Loucy (cell line): ENCODE results near the gene FKBP7.

Source experiments
- H2AFZ ChIP-seq: fragments of 200-600 bp; sonication (generic); 2 replicates; pipeline ENCODE4 v1.6.0; 2016; ENCODE audit warnings: antibody characterized with exemption, mild to moderate bottlenecking, low read length, moderate library complexity
- H3F3A ChIP-seq: fragments of 200-600 bp; 2 replicates; pipeline ENCODE4 v1.6.0; 2016; ENCODE audit warnings: antibody characterized with exemption, low read depth, mild to moderate bottlenecking
- H3K27me3 ChIP-seq: fragments of 200-600 bp; sonication (generic); 2 replicates; pipeline ENCODE4 v1.6.1; 2014; ENCODE audit warnings: low read length, mild to moderate bottlenecking; ENCODE audit not compliant: insufficient read depth, poor library complexity, severe bottlenecking
- H3K36me3 ChIP-seq: fragments of 200-600 bp; sonication (generic); 2 replicates; pipeline ENCODE4 v1.6.1; 2016; ENCODE audit warnings: low read length; ENCODE audit not compliant: insufficient read depth
- H3K4me1 ChIP-seq: fragments of 200-600 bp; sonication (generic); 2 replicates; pipeline ENCODE4 v1.5.1; 2014; ENCODE audit warnings: low read length, mild to moderate bottlenecking; ENCODE audit not compliant: insufficient read depth, poor library complexity, severe bottlenecking
- H3K4me2 ChIP-seq: fragments of 200-600 bp; sonication (generic); 2 replicates; pipeline ENCODE4 v1.6.0; 2014; ENCODE audit warnings: antibody characterized with exemption, low read length, low read depth, mild to moderate bottlenecking; ENCODE audit not compliant: poor library complexity, severe bottlenecking
- H3K4me3 ChIP-seq: fragments of 200-600 bp; sonication (generic); 2 replicates; pipeline ENCODE4 v1.5.1; 2014; ENCODE audit warnings: low read length, mild to moderate bottlenecking, mixed read lengths; ENCODE audit not compliant: poor library complexity, severe bottlenecking
- H3K79me2 ChIP-seq: fragments of 200-600 bp; sonication (generic); 2 replicates; pipeline ENCODE4 v1.6.1; 2014; ENCODE audit warnings: low read length; ENCODE audit not compliant: insufficient read depth
- H3K9ac ChIP-seq: fragments of 200-600 bp; sonication (generic); 2 replicates; pipeline ENCODE4 v1.6.0; 2014; ENCODE audit warnings: mild to moderate bottlenecking, low read depth, low read length, moderate library complexity; ENCODE audit not compliant: poor library complexity, severe bottlenecking
- H3K9me2 ChIP-seq: fragments of 200-600 bp; sonication (generic); replicated peaks from 2 replicates; pipeline ENCODE4 v1.6.1; 2016; ENCODE audit warnings: low read depth, low read length, mixed read lengths
- H3K9me3 ChIP-seq: fragments of 200-600 bp; sonication (generic); 2 replicates; pipeline ENCODE4 v1.6.1; 2014; ENCODE audit warnings: mild to moderate bottlenecking, antibody characterized with exemption, low read length, low read depth; ENCODE audit not compliant: insufficient read depth
- H4K20me1 ChIP-seq: fragments of 200-600 bp; sonication (generic); 2 replicates; pipeline ENCODE4 v1.6.0; 2014; ENCODE audit warnings: antibody characterized with exemption, low read length, mild to moderate bottlenecking; ENCODE audit not compliant: insufficient read depth, poor library complexity, severe bottlenecking
- EZH2phosphoT487 ChIP-seq: fragments of 200-600 bp; IDR thresholded peaks from 2 replicates; pipeline ENCODE4 v1.6.1; 2018; ENCODE audit warnings: antibody characterized with exemption, mild to moderate bottlenecking, moderate library complexity, borderline replicate concordance
- TF ChIP-seq, protein P1 (sequence below): fragments of 200-600 bp; sonication (generic); conservative IDR thresholded peaks from 2 replicates; pipeline ENCODE4 v1.5.1; 2014; ENCODE audit warnings: mild to moderate bottlenecking, antibody characterized with exemption, low read length

FKBP7 gene

DNA sequence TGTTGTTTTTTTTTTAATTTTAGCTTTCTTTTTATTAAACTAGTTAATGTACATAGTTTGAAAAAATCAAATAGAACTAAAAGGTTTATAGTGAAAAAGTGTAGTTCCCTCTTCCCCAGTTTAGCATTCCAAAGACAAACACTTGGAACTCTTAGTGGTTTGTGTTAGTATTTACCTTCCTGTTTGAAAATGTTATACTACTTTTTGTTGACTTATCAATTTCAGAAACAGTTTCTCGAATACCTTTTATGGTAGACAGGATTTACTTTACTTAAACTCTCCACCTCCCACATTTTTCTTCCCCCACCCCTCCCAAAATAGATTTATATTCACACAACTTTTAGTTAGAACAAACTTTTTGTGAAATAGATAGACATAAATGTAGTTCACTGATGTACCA lies 28.5 kb upstream of the FKBP7 start:
- peaks cover 40% of the 10 kb centered on the region for H3K36me3 ChIP-seq
- no peaks in the 10 kb centered on the region for H3K4me1 ChIP-seq
- H3K4me3 ChIP-seq, result no peak overlapping the region
- H3K9me2 ChIP-seq, result no peaks in the 10 kb centered on the region
- H3K9ac ChIP-seq, result no peak overlapping the region
- no peaks in the 10 kb centered on the region for H4K20me1 ChIP-seq
- H3K9me3 ChIP-seq, result no peaks in the 10 kb centered on the region
- no peak overlapping the region for H2AFZ ChIP-seq
- H3F3A ChIP-seq, result no peaks in the 10 kb centered on the region
- TF ChIP-seq, protein P1, sequence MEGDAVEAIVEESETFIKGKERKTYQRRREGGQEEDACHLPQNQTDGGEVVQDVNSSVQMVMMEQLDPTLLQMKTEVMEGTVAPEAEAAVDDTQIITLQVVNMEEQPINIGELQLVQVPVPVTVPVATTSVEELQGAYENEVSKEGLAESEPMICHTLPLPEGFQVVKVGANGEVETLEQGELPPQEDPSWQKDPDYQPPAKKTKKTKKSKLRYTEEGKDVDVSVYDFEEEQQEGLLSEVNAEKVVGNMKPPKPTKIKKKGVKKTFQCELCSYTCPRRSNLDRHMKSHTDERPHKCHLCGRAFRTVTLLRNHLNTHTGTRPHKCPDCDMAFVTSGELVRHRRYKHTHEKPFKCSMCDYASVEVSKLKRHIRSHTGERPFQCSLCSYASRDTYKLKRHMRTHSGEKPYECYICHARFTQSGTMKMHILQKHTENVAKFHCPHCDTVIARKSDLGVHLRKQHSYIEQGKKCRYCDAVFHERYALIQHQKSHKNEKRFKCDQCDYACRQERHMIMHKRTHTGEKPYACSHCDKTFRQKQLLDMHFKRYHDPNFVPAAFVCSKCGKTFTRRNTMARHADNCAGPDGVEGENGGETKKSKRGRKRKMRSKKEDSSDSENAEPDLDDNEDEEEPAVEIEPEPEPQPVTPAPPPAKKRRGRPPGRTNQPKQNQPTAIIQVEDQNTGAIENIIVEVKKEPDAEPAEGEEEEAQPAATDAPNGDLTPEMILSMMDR, result no peak
- TF ChIP-seq EZH2phosphoT487, result no peak
- H3K79me2 ChIP-seq, result no peaks in the 10 kb centered on the region
- no peak overlapping the region for H3K4me2 ChIP-seq
- no peaks in the 10 kb centered on the region for H3K27me3 ChIP-seq

DNA sequence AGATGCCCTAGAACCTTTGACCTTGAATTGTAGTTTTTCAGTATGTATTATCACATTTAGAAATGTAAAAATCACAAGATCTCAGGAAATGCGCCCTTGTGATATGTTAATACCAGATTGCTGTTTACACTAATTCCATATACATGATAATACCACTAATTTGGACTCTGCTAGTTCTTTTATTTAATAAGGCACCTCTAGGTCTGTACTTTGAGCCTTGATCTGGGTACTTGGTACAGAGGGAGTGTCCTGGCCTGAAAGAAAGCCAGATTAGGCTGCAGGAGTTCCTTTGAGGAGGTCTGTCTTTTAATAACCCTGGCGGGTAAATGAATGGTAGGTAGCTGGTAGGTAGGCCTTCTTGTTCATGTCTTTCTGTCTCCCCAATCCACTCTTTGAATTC lies 28.1 kb upstream of the FKBP7 start:
- no peaks in the 10 kb centered on the region for H3K79me2 ChIP-seq
- no peaks in the 10 kb centered on the region for H3K27me3 ChIP-seq
- H2AFZ ChIP-seq, result no peak overlapping the region
- TF ChIP-seq EZH2phosphoT487, result no peak
- TF ChIP-seq, protein P1, result no peak
- no peaks in the 10 kb centered on the region for H3F3A ChIP-seq
- H3K9ac ChIP-seq, result no peak overlapping the region
- no peaks in the 10 kb centered on the region for H4K20me1 ChIP-seq
- H3K4me1 ChIP-seq, result no peaks in the 10 kb centered on the region
- no peak overlapping the region for H3K4me3 ChIP-seq
- no peak overlapping the region for H3K4me2 ChIP-seq
- peaks cover 45% of the 10 kb centered on the region for H3K36me3 ChIP-seq
- H3K9me3 ChIP-seq, result no peaks in the 10 kb centered on the region
- H3K9me2 ChIP-seq, result no peaks in the 10 kb centered on the region

DNA sequence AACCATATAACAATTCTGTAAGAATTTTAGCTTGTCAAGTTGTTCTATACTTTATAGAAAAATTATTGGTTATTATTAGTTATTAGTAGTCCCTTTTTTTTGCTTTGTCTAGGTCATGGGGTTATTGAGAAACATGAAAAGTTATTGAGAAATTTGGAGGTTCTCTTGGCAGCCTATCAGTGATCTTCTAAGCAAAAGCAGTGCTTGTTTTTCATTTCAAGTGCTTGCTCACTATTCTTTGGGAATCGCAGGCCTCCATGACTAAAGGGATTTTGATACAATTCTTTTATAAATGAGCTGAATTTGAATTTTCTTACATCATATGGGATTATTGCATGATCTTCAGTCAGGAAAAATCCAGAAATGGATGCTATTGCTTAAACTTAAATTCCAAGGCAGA lies 27.7 kb upstream of the FKBP7 start:
- H3K9me2 ChIP-seq, result no peaks in the 10 kb centered on the region
- H3K9ac ChIP-seq, result no peak overlapping the region
- H3K27me3 ChIP-seq, result no peaks in the 10 kb centered on the region
- no peak for TF ChIP-seq EZH2phosphoT487
- TF ChIP-seq, protein P1, result no peak
- no peak overlapping the region for H3K4me2 ChIP-seq
- no peaks in the 10 kb centered on the region for H4K20me1 ChIP-seq
- no peak overlapping the region for H2AFZ ChIP-seq
- no peaks in the 10 kb centered on the region for H3K79me2 ChIP-seq
- no peaks in the 10 kb centered on the region for H3K9me3 ChIP-seq
- H3F3A ChIP-seq, result no peaks in the 10 kb centered on the region
- H3K4me1 ChIP-seq, result no peaks in the 10 kb centered on the region
- H3K4me3 ChIP-seq, result no peak overlapping the region
- H3K36me3 ChIP-seq, result peaks cover 49% of the 10 kb centered on the region
